ENCODE results near the gene TMEM221.
A peak's percentile ranks its signal among the peaks of the same experiment; 100 is the strongest.

TMEM221 gene

DNA sequence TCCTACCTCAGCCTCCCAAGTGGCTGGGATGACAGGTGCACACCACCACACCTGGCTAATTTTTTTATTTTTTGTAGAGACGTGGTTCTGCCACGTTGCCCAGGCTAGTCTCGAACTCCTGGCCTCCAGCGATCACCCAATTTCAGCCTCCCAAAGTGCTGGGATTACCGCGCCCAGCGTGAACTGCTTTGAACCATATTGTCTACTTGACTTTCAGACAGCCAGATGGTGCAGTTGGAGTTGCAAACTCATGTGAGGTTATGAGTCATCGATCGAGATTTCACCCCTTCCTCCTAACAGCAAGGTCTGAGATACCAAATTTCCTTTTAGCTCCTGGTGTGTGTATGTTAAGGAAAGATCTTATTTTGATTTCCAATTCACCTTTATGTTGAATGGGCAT is 24.6 kb upstream of the TMEM221 start:
- no peak for DNase-seq (ENCODE audit: low read depth in 2 of 2)

DNA sequence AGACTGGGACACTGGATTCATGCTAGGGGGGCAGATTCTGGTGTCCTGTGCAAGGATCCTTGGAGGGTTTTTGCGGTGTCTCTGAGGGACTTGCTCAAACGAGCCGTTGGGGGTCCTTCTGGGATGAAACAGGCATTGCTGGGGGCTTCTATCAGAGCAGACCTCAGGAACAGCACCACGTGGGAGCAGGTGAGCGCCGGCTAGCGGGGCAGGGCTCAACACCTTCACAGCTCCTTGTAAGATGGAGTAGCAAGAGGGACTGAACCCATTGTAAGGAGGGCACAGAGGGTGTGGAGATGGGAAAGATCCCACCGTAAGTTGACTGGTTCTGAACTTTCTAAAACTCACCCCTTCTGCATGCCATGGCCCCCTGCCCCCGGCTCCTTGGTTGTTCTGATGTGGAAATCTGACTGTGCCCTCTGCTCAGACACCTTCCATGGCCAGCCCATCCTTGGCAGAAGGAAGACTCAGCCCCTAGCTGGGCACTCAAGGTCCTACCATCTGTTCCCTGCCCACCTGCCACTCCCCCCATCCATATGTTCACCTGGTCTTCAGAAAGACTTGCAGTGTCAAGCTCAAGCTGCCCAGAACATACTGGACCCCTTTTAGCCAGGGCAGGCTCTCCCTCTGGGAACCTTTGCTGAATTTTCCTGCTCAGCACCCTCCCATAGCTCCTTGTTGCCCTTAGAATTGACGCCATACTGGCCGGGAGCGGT is 23.1 kb upstream of the TMEM221 start:
- no peak for DNase-seq (ENCODE audit: low read depth in 2 of 2)

DNA sequence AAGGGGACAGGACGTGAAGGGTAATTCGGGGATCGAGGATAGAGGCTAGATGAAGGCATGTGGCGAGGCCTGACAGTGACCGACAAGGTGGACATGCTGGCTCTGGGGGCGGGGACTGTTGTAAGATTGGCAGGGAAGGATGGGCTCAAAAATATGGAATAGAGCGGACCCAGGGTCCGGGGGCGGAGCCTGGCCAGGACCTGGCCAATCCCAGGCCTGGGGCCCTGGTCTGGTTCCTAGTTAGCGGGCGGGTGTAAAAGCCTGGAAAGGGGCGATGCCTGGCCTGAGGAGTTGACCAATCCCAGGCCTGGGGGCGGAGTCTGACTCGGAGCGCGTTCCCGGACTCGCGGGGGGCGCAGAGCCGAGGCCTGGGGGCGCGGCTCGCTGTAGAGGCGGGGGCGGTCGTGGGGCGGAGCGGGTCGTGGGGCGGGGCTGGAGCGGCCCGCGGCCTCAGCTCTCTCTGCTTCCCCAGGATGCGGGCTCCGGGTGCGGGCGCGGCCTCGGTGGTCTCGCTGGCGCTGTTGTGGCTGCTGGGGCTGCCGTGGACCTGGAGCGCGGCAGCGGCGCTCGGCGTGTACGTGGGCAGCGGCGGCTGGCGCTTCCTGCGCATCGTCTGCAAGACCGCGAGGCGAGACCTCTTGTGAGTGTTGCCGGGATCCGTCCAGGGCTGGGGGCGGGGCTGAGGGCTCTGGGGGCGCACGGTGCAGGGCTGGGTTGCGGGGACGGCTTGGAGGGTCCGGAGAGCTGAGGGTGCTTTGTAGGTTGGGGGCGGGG is 21.8 kb upstream of the TMEM221 start, which contains the start of gene SLC27A1:
Gene SLC27A1 (plus strand): TSS at position 457 of the 774 bp plus-strand sequence. CDS start 17 bp downstream, at position 474.
- peak; percentile 75 to 88 for DNase-seq (ENCODE audit: low read depth in 2 of 2)

DNA sequence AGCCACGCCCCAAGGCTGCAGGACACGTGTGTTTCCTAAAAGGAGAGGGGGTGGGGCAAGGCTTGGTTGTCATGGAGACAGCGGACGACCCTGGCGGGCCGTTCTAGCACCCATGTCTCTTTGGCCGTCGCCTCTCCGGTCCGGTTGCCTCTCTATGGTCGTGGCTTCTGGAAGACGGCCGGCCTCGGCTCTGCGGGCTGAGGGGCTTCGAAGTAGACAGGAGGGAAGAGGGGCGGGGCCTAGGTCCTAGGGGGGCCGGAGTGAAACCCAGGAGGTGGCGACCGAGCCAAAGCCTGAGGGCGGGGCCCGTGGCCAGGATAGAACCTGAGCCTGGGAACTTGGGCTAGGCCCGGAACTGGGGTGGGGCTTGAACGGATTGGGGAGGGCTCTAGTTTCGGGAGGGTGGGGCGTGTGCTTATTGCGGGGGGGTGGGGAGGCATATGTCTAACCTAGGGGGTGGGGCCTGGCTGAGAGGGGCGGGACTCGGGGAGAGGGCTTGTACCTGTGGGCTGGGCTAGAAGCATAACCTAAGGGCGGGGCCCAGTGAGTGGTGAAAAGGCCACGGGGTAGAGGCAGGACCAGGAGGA is 21.1 kb upstream of the TMEM221 start:
- DNase-seq (ENCODE audit: low read depth in 2 of 2) = peak; percentile 70 to 90

DNA sequence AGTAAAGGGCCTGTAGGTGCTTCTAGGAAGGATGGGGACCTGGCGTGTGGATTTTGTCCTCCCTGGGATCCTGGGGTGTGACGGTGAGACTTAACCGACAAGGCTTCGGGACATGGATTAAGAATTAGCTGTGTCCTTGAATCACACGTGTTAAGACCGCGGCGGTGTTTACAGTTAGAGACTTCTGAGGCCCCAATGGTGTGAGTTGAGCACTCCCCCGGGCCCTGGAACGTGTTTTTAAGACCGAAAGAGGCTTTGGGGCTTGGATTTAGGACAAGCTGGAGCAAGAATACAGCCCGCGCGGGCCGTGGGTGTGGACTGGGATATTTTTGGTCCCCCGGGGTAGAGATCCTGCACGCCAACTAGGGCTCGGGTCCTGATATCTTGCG is 20.6 kb upstream of the TMEM221 start:
- DNase-seq (ENCODE audit: low read depth in 2 of 2) = no peak

DNA sequence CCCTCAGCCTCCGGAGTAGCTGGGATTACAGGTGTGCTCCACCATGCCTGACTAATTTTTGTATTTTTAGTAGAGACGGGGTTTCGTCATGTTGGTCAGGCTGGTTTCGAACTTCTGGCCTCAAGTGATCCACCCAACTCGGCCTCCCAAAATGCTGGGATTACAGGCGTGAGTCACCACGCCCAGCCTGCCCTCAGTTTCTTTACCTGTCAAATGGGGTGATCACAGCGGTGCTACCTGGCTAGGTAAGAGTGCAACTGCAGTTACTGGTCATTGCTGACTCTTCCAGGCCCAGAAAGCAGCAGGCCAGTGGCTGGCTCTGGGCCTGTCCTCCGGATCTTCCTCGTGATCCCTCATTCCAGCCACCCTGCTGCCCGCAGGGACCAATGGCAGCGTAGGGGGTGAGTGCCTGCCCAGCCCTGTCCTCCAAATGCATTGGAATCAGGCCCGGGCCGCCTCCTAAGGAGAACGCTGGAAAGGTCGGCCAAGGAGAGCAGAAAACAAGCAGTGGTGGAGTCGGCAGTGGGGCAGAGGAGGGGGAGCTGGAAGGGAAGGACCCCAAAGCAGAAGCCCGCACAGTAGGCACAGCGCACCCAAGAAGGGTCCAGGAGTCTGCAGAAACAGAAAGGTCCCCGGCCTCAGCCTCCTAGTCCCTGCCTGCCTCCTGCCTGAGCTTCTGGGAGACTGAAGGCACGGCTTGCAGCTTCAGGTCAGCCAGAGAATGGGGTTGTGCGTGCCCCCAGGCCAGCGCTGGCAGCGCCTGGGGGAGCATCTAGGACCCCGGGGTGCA is 20.0 kb upstream of the TMEM221 start:
- no peak for DNase-seq (ENCODE audit: low read depth in 2 of 2)

DNA sequence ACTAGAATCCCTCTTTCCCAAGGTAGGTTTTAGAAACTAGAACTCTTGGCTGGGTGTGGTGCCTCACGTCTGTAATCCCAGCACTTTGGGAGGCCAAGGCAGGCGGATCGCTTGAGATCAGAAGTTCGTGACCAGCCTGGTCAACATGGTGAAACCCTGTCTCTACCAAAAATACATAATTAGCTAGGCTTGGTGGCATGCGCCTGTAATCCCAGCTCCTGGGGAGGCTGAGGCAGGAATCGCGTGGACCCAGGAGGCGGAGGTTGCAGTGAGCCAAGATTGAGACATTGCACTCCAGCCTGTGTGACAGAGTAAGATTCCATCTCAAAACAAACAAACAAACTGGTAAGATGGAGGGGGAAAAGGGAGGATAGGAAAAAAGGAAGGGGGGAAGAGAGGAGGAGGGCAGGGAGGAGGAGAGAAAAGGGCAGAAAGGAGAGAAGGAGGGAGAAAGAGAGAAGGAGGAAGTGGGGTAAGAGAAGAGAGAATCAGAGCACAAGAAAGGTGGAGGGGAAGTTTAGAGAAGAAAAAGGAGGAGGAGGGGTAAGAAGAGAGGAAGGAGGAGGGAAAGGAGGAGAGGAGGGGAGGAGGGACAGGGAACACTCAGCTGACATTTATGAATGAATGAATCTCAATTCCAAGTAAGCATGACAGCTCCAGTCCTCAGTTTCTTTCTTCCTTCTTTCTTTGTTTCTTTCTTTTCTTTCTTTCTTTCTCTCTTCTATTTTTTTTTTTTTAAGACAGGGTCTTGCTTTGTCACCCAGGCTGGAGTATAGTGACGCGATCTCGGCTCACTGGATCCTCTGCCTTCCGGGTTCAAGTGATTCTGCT is 19.2 kb upstream of the TMEM221 start:
- DNase-seq (ENCODE audit: low read depth in 2 of 2) = no peak

DNA sequence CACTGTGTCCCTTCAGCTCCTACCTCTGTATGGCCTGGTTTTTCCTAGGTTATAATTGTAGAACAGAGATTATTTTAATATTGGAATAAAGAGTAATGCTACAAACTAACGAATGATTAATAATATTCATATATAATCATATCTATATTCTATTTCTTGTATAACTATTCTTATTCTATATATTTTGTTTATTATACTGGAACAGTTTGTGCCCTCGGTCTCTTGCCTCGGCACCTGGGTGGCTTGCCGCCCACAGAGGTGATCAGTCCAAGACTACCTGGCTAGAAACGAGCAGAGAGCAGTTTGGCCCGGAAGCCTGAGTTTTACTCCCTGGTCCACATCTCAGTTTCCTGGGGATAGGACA is 18.0 kb upstream of the TMEM221 start:
- no peak for DNase-seq (ENCODE audit: low read depth in 2 of 2)

DNA sequence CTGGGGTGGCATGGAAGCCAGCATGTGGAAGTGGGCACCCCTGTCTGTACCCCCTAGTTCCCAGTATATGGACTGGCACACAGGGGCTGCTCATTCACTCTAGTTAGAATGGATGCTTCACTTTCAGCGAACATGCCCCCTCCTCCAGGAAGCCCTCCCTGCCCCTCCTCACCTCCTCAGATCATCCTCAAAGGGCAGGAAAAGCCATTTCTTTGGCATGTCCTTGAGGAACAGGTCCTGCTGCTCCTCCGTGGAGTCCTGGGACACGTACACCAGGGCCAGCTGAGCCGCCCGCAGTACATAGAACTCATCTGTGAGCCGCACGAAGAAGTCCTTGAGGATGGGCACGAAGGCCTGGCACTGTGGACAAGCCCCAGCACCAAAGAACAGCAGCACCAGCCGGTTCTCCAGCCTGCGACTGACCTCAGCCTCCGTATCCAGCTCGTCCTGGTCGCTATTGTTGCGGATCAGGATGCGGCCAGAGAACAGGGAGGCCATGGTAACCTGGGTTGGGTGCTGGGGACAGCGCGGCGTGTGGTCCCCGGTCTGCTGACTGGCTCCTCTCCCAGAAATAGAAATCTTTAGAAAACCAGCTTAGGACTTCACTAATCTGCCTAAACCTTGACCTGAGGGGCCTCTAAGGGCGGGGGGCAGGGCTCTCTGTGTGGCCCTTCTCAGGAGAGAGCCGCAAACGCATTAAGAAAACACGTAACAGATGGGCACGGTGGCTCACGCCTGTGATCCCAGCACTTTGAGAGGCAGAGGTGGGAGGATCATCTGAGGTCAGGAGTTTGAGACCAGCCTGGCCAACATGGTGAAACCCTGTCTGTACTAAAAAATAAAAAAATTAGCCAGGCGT is 12.1 kb upstream of the TMEM221 start, which contains the start of gene NXNL1:
Gene NXNL1 (minus strand): TSS at position 555 of the 859 bp plus-strand sequence. CDS start 57 bp downstream, at position 498.
- DNase-seq (ENCODE audit: low read depth in 2 of 2) = no peak

DNA sequence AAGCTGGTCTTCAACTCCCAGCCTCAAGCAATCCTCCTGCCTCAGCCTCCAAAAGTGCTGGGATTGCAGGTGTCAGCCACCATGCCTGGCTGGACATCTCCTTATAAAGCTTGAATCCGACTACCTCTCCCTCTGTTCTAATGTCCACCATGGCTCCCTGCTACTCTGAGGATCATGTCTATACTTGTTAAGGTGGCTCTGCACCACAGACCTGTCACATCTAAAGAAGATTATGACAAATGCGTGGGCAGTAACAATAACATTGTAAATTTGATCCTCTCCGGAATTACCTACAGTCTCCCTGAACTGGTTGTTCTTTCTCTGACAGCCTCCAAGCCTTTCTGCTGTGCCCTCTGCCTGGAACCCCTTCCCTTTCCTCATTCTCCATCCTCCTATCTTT is 10.5 kb upstream of the TMEM221 start:
- no peak for DNase-seq (ENCODE audit: low read depth in 2 of 2)

DNA sequence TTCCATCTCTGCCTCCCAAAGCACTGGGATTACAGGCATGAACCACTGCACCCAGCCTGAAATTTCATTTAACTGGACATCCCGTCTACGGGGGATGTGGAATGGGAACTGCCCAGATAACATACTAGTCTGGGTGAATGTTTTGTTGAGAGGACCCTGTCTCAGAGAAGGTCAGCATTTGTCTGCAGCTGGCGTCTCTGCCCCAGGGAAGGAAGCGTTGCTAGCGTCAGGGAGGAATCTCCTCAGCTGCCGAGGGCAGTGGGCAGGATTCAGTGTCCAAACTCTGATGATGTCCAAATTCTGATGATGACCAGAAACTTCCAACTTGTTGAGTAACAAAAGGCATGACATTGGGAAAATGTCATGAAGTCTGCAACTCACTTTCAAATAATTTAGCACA is 9.1 kb upstream of the TMEM221 start:
- no peak for DNase-seq (ENCODE audit: low read depth in 2 of 2)

DNA sequence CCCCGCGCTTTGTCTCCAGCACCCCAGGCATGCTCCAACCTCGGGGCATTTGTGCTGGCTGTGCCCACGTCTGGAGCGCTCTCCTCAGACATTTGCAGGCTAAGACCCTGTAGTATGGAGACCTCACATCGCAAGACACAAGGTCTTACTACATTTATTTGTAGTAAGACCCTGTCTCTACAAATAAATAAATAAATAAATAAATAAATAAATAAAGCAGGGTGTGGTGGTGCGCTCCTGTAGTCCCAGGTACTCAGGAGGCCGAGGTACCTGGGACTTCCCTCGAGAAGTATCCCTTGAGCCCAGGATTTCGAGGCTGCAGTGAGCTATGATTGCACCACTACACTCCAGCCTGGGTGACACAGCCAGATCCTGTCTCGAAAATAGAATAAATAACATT is 7.7 kb upstream of the TMEM221 start:
- DNase-seq (ENCODE audit: low read depth in 2 of 2) = no peak

DNA sequence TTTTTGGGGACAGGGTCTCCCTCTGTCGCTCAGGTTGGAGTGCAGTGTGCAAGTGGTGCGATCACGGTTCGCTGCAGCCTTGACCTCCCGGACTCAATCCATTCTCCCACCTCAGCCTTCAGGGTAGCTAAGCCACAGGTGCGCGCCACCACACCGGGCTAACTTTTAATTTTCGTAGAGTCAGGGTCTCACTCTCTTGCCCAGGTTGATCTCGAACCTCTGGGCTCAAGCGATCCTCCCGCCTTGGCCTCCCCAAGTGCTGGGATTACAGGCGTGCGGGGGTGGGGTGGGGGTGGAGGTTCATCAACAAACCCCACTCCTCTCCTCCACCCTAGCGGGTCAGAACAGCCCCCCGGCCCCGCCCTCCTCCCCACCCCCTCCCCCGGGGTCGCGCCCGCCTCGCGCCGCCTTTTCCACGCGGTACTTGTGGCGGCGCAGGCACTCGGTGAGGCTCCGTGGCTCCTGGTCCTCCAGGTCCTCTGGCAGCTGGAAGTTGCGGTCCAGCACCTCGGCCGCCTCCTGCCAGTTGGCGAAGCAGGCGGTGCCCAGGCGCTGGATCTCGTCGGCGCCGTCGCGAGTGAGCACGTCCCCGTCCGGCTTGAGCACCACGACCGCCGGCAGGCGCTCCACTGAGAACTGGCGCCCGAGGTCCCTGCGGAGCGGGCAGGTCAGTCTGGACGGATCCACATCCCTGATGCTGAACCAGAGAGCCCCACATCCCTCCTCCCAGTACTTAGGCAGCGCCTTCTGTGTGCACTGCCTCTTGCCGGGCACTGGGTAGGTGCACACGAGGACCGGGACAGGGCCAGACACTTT is 7.0 kb upstream of the TMEM221 start:
- DNase-seq (ENCODE audit: low read depth in 2 of 2) = no peak

DNA sequence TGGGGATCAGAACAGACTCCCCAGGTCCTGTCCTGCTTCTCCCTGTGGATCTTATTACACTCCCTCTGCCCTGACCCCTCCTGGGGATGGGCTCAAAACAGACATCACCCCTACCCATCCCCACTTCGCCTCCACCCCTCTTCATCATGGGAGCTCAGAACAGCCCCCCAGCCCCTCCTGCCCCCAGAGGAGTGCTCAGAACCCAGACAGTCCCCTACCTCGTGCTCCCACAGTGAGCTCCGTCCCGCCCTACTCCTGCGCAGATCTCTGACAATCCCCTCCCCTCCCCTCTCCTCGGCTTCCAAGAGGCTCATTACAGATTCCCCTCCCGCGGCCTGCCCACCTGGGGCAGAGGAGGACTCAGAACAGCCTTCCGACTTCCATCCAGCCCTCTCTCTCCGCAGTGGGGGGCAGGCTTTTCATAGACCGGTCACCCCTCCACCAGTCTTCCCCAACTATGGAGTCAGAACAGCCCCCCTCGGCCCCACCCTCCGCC is 6.2 kb upstream of the TMEM221 start:
- DNase-seq (ENCODE audit: low read depth in 2 of 2) = no peak

DNA sequence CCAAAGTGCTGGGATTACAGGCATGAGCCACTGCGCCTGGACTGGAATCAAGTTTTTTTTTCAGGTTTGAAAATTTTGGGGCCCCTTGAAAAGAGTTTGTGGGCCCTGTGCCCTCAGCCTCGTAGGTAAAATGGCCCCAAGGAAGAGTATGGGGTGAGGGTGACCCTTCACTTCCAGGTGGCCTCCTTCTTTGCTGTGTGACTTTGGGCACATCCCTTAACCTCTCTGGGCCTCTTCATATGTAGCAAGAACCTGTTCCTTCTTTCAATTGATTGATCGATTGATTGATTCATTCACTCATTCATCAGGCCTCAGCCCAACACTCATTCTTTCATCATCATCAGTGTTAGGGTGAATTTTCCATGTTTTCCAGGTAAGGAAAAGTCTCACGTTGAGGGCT is 3.4 kb upstream of the TMEM221 start:
- no peak for DNase-seq (ENCODE audit: low read depth in 2 of 2)

DNA sequence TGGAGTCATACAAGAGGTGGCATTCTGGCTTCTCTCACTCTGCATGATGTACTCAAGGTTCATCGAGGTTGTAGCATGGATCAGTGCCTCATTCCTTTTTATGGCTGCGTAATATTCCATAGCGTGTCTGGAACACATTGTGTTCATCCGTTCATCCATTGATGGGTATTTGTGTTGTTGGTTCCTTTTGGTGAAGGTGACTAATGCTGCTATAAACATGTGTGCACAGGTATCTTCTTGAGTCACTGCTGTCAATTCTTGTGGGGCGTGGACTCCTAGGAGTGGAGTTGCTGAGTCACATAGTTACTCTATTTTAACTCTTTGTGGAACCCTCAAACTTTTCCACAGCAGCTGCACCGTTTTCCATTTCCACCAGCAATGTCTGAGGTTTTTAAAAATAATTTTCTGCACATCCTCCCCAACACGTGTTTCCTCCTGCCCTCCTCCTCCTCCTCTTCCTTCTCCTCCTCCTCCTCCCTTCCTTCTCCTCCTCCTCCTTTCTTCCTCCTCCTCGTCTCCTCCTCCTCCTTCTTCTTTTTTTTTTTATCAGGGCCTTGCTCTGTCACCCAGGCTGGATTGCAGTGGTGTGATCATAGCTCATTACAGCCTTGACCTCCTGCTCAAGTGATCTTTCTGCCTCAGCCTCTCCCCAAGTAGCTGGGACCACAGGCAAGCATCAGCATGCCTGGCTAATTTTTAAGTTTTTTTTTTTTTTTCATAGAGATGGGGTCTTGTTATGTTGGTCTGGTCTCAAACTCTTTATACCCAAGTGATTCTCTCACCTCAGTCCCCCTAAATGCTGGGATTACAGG is 2.0 kb upstream of the TMEM221 start:
- peak in 1 of 2 experiments; percentile 50 for DNase-seq (ENCODE audit: low read depth in 2 of 2)

DNA sequence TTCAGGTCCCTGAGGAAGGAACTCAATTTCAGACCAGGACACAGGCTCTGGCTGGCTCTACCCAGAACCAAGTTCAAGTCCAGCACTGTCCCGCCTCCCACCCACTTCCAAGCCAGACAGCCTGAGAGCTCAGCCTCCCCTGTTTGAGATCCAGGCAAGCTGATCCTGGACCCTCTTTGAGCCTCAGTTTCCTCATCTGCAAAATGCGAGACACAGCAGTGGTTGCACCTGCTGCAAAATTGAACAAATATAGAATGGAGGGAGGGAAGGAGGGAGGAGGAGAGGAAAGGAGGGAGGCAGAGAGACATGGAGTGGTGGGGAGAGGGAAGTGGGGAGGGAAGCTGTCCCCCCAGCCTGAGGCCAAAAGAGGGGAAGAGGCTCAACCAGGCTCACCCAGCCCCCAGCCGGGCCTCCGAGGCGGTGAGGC is 751 bp downstream of the TMEM221 start:
- no peak for DNase-seq (ENCODE audit: low read depth in 2 of 2)

DNA sequence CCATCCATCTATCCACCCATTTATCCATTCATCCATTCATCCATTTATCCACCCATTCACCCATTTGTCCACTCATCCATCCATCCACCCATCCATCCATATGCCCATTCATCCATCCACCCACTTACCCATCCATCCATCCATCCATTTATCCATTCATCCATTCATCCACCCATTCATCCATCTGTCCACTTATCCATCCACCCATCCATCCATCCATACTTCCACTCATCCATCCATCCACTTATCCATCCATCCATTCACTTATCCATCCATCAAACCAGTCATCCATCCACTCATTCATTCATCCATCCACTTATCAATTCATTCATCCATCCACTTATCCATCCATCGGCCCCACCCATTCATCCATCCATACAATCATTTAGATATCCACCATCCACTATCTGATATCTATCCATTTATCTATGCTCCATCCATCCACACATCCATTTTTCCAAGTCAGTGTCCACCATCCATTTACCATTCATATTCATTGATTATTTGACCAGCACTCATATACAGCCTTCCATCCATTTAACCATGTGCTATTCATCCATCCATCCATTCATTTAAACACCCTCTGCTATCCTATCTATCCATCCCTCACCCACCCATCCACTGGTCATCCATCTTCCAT is 2.8 kb downstream of the TMEM221 start:
- DNase-seq (ENCODE audit: low read depth in 2 of 2) = no peak
